ENCODE data around the gene FSTL4. TPM values are rescaled to one million over a fixed set of nuclear protein-coding genes. Genes with fewer than 3 reads are reported as not detected.

Gene FSTL4
- total RNA-seq, 2 donors from 2014 or later: 0.32 to 0.89 TPM

DNA sequence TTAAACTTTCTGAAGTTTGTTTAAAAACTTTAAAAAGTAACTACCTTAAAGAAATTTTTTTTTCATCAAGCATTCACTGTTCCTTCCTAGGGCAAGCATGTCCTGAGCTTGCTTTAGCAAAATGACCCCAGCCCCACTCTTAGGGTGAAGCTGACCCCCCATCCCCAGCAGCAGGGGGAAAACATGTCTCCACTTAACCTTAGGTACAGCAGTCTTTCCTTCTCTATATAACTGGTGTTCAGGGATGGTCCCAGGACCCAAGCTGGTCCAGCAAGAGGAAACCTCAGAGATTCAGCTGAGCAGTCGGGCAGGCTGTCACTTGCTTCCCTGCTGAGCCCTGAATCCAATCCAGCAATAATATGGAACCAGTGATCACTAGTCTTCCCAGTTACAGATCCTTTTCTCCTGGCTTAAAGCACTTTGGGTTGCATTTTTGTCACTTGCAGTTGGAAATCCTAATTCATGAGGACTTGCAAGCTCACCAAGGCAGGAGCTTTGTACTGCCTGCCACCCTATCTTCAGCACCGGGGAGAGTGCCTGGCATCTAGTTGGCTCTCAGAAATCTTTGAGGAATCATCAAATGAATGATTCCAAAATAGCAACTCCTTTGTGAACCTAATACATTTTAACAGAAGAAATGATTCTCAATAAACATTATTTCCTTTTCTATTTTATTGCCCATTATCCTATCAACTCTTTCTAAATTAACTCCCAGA is 91.2 kb downstream of the FSTL4 start:
- TF ChIP-seq, protein P1, sequence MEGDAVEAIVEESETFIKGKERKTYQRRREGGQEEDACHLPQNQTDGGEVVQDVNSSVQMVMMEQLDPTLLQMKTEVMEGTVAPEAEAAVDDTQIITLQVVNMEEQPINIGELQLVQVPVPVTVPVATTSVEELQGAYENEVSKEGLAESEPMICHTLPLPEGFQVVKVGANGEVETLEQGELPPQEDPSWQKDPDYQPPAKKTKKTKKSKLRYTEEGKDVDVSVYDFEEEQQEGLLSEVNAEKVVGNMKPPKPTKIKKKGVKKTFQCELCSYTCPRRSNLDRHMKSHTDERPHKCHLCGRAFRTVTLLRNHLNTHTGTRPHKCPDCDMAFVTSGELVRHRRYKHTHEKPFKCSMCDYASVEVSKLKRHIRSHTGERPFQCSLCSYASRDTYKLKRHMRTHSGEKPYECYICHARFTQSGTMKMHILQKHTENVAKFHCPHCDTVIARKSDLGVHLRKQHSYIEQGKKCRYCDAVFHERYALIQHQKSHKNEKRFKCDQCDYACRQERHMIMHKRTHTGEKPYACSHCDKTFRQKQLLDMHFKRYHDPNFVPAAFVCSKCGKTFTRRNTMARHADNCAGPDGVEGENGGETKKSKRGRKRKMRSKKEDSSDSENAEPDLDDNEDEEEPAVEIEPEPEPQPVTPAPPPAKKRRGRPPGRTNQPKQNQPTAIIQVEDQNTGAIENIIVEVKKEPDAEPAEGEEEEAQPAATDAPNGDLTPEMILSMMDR (IDR thresholded peaks at IDR 0.05): no peak
- no peaks in the 10 kb centered on the region for H3K36me3 ChIP-seq
- intact Hi-C loops (cut with DNase I): no loop called here

DNA sequence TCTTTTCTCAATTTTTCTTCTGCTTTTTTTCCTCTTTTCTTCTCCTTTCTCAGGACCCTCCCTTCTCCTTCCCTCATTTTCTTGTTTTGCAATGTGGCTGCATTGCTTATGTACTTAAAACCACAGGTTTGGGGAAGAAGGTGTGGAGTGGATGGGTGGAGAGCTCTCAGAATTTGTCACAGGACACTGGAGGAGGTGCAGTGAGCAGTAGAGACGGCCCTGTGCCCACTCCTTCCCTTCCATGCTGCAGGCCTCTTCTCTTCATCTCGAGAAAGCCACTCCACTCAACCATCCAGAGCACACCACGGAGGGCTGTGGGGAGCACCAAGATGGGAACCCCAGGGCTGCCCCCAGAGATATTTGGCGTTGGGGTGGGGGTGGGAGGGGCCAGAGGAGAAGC is 92.3 kb downstream of the FSTL4 start:
- Histone ChIP-seq H3K9me3 (no peaks in the 10 kb centered on the region), H3K27me3 (no peaks in the 10 kb centered on the region), H3K36me3 (no peaks in the 10 kb centered on the region), H3K27ac (no peak overlapping the region), H3K9ac (ENCODE audit: low read depth in 2 of 2, low read length in 2 of 2) (no peak overlapping the region), H3K4me1 (no peaks in the 10 kb centered on the region), H3K4me3 (no peak overlapping the region)
- TF ChIP-seq, protein P1 (IDR thresholded peaks at IDR 0.05): no peak
- intact Hi-C loops (cut with DNase I): no loop called here
- no peak for DNase-seq

More for the DNA sequence above, 91.2 kb downstream of the FSTL4 start:
- no peaks in the 10 kb centered on the region for H3K9me3 ChIP-seq
- H3K4me1 ChIP-seq: no peaks in the 10 kb centered on the region
- DNase-seq: no peak
- H3K27me3 ChIP-seq: no peaks in the 10 kb centered on the region
- no peak overlapping the region for H3K9ac ChIP-seq (ENCODE audit: low read depth in 2 of 2, low read length in 2 of 2)
- H3K4me3 ChIP-seq: no peak overlapping the region
- no peak overlapping the region for H3K27ac ChIP-seq

DNA sequence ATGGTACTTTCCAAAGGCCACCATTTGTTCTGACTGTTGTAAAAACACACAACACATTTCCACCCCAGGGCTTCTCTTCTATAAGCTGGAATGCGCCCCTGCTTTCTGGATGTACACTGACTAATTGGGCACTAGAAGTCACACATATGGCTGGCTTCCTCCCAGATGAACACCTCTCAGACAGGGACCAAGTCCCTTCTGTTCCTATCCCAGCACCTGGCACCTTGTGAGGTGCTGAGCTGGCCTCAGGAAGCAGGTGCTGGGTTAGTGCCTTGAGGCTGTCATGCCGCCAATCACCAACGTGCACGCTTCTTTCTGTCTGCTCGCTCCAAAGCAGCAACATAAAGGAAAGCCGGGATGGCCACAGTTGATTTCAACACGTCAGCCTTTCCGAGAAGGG is 93.2 kb downstream of the FSTL4 start:
- Histone ChIP-seq H3K36me3 (no peaks in the 10 kb centered on the region), H3K27me3 (no peaks in the 10 kb centered on the region), H3K9me3 (no peaks in the 10 kb centered on the region), H3K4me3 (no peak overlapping the region), H3K9ac (ENCODE audit: low read depth in 2 of 2, low read length in 2 of 2) (no peak overlapping the region), H3K4me1 (no peaks in the 10 kb centered on the region), H3K27ac (no peak overlapping the region)
- TF ChIP-seq, protein P1 (IDR thresholded peaks at IDR 0.05): no peak
- intact Hi-C loops (cut with DNase I): no loop called here
- DNase-seq: no peak

DNA sequence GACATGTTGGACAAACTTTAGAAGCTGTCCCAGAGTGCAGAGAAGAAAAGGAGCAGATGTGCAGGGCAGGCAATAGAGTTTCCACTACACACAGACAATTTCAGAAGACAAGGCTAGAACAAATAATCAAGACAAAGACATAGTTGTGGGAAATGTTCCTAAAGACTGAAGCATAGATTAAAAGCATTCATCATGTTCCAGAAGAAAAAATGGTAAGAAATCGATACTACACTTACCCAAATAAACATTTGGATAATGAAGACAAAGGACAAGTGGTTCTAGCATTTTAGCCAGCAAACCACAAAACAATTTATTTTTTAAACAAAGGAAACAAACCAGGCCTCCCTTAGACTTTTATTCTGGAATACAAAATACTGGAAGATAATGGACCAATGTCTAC is 97.9 kb downstream of the FSTL4 start:
- H3K9ac ChIP-seq (ENCODE audit: low read depth in 2 of 2, low read length in 2 of 2): no peak overlapping the region
- no peaks in the 10 kb centered on the region for H3K36me3 ChIP-seq
- H3K4me1 ChIP-seq: no peaks in the 10 kb centered on the region
- no peak overlapping the region for H3K4me3 ChIP-seq
- H3K27ac ChIP-seq: no peak overlapping the region
- H3K27me3 ChIP-seq: no peaks in the 10 kb centered on the region
- intact Hi-C loops (cut with DNase I): no loop called here
- no peaks in the 10 kb centered on the region for H3K9me3 ChIP-seq
- TF ChIP-seq, protein P1 (IDR thresholded peaks at IDR 0.05): no peak
- DNase-seq: no peak

DNA sequence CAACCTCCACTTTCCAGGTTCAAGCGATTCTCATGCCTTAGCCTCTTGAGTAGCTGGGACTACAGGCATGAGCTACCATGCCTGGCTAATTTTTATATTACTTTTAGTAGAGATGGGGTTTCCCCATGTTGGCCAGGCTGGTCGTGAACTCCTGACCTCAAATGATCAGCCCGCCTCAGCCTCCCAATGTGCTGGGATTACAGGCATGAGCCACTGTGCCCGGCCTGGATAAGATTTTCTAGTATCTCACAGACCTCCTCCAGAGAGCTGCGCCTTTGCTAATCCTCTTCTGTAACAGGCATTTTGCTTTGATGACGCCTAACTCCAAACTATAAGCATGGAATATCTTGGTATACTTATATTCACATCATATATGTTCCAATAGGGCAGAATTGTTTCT is 99.4 kb downstream of the FSTL4 start:
- TF ChIP-seq, protein P1 (IDR thresholded peaks at IDR 0.05): no peak
- H3K9me3 ChIP-seq: no peaks in the 10 kb centered on the region
- intact Hi-C loops (cut with DNase I): no loop called here

More for the DNA sequence above, 99.4 kb downstream of the FSTL4 start:
- Histone ChIP-seq H3K27ac (no peak overlapping the region), H3K9ac (ENCODE audit: low read depth in 2 of 2, low read length in 2 of 2) (no peak overlapping the region), H3K27me3 (no peaks in the 10 kb centered on the region), H3K4me1 (no peaks in the 10 kb centered on the region), H3K4me3 (no peak overlapping the region), H3K36me3 (no peaks in the 10 kb centered on the region)
- DNase-seq: no peak

All from colonic mucosa (tissue), 4 donors.